GM18861 (cell line): ENCODE data around the gene SGPP2.

Source experiments
- ATAC-seq: cut with Tn5 transposase; IDR thresholded peaks from one replicate; pipeline ENCODE4 v1.9.1; 2021; ENCODE audit not compliant: unreplicated experiment

The SGPP2 gene

DNA sequence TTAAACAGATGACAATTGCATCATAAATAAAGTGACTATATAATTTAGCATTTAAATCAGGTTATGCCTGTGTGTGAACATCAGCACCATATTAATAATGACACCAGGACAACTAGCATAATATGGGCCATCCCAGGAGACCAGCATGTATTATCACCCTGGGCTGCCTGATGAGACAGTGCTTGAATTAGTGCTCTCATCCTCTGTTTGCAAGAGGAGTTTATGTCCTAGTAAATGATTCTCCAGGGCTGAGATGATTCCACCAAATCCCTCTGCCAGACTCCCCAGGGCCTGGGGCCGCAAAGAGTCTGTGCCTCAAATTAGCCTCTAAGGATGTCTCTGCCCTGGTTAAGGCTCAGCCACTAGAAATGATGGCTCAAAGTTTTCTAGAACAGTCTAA is 97.7 kb downstream of the SGPP2 start:
- no peak for ATAC-seq

DNA sequence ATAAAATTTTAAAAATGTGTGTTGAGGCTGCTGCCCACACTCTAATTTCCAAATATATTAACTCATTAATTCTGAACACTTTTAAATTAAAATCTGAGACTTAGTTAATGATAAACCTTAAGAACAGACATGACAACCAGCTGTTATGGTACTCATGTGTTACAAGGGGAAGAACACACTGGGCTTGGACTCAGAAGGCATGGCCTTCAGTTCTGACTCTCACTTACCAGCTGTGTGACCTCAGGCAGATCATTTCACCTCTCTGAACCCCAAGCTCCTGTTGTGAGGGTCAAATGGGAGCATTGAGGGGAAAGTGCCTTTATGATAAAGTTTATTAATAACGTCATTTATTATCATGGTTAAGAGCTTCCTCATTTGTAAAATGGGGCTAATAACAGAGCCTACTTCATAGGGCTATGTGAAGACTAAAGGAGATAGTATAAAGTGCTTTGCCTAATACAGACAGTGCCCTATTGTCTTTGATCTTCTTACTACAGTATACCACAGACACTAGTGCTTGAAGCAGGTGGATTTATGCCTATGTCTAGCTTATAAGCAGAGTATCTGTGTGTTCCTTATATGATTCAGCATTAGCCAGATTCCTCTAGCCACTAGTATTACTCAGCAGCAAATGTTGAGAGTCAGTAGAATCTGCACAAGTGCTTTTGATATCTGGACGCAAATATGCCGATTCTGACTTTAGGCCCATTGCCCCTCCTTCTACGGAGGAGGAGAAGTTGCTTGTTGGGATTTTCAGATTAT is 99.6 kb downstream of the SGPP2 start:
- peak; percentile 64 for ATAC-seq

DNA sequence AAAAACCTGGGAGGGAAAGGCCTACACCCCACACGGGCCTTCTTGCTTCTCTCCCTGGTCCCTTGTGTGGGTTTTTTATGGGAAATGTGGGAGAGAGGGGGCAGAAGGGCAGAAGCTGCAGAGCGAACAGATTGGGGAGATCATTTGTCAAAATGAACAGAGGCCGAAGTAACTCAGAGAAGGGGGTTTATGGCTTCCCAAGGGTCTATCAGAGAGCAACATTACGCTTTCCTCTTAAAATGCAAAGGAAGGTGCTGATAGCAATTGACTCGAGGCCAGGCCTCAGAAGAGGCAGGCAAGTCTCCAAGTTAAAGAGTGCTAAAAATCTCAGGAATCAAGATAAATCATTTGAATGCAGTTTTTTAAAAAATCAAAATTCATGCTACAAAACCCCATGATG is 101.5 kb downstream of the SGPP2 start:
- no peak for ATAC-seq

DNA sequence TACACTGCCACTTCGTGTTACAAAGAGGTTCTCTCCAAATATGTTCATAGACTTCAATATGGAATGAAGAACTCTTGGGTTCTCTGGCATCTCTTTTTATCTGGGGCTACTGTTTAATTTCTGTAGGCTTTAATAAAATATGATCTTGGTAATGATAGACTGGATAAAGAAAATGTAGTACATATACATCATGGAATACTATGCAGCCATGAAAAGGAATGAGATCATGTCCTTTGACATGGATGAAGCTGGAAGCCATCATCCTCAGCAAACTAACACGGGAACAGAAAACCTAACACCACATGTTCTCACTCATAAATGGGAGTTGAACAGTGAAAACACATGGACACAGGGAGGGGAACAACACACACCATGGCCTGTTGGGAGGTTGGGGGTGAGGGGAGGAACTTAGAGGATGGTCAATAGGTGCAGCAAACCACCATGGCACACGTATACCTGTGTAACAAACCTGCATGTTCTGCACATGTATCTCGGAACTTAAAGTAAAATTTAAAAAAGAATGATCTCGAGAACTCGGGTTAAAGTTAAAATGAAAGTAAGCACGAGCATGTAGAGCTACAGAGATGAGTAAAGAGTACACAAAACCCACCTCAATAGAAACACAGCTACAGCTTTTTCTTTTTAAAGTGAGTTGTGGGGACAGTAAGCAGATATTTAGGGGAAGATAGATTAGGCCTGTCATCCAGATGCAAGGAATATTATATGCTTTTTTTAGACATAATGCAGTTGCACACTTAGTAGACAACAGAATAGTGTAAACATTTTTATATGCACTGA is 102.3 kb downstream of the SGPP2 start:
- ATAC-seq = no peak

DNA sequence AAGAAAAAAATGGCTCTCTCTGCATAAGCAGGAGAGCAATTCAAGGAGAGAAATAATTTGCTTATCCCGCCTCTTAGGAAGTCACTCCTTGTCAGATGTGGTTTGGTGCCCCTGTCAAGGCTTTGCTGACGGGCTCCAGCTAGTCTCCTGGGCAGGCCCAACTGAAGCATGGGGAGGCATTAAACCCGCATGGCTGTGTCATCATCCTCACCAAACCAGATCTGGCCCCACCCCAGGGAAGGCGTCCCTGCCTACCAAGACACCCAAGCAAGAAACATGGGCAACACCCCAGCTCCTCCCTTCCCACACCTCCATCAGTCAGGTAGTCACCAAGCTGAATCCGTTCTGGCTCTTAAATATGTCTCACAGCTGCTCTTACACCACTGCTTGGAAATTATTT is 108.0 kb downstream of the SGPP2 start:
- no peak for ATAC-seq

DNA sequence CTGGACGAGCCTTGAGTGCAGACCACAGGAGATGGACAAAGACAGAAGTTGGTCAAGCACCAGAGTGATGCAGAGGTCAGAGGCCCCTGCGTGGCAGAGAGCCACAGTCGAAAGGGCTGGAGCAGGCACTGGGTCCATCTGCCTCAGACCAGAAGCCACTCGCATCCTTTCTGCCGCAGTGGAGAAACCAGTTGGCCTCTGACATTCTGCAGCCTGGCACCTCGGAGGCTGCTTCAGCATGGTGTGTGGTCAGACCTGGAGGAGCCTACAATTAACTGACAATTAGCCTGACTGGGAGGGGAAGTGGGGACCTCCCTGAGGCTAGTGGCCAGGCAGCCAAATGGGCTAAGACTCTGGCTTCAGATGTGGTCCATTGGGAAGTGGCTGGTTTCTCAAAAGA is 111.1 kb downstream of the SGPP2 start:
- no peak for ATAC-seq

DNA sequence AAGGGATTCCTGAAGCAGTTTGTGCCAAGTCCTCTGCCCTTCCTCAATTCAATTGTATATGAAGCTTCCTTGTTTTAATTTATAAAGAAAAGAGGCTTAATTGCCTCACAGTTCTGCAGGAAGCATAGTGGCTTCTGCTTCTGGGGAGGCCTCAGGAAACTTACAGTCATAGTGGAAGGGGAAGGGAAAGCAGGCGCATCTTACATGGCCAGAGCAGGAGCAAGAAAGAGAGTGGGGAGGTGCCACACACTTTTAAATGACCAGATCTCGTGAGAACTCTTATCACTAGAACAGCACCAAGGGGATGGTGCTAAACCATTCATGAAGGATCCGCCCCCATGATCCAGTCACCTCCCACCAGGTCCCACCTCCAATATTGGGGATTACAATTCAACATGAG is 114.2 kb downstream of the SGPP2 start:
- ATAC-seq = no peak

DNA sequence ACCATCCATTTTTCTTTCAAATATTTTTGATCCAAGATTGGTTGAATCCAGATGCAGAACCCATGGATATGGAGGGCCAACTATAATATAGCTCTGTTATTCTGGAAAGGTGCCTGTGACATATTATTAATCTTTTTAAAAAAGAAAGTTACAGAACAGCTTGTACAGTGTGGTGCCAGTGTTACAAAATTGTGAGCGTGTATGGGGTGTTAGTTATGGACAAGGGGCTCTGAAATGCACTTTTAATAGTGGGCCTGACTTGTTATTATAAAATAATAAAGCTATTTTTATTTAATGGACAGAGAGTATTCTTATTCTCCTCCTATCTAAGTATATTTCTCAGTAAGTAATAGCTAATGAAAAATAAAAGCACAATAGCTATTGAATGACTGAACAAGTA is 120.3 kb downstream of the SGPP2 start:
- no peak for ATAC-seq

DNA sequence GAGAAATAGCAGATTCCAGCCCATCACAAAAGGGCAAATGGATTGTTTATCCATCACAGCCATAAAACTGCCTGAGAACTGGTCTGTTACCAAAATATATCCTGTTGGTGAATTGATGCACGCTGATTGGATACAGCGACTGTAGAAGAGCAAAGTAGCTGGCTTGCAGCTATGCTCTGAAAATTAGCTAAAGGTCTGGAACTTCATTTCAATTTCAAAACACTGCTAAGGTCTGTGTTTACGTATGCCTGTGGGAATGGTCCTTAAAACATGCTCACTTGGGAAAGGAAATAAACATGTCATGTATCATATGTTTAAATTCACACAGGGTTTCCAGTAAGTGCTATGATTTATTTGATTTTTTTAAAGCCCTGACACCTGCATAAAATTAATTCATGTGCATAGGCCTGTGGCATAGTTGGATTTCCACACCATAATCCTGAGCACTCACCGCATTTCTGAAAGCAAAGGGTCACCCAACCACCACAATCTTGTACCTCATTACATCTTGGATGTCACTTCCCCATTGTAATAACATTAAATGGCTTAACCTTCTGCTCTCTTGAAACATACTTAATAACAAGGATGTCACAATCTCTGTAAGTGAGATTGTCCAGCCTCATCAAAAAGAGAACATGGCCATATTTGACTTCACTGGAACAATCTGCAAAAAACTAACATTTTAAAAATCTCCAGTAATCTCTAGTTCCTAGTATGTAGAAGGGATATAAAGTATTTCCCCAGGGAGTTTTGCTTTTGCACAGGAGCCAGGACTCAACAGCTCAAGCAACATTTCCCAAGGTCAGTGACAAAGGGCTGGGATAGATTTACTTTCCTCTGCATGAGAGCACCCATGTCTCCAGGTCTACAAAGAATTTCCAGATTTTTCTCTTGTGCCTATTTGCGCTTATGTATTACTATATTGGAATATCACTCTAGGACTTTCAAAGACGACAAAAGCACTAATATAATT is 121.8 kb downstream of the SGPP2 start:
- no peak for ATAC-seq

DNA sequence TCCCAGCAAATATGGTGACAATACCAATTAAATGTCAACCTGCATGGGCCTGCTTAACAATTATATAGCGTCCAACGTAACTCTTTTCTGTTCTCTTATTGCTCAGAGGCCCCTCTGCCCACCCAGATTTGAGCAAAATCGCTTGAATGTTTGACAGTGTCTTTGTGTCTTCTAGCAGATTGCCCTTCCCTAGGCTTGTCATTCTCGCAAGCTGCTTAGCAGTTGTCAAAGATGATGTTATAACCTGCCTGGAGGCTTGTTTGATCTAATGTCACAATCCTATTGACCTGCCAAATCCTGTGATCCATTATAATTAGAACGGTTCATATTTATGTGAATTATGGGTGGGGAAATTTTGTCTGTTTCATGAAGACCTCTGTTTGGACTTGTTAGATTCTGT is 122.7 kb downstream of the SGPP2 start:
- no peak for ATAC-seq

DNA sequence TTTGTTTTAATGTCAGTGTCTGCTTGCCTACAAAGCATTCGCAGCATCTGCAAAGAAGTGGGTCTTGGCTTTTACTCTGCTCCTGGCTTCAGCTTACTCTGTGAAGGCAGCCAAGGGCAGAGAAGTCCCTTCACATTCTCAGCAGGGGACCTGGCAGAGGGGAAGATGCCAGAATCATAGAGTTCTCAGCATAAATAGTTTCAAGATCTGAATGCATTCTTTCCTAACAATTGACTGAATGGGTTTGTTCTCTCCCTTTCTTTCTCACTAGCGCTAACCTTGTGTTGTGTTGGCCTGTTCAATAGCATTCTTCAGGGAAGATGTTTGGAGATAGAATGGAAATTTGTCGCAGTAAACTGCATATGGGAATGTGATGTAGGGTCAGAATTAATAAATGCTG is 124.6 kb downstream of the SGPP2 start:
- ATAC-seq = no peak

DNA sequence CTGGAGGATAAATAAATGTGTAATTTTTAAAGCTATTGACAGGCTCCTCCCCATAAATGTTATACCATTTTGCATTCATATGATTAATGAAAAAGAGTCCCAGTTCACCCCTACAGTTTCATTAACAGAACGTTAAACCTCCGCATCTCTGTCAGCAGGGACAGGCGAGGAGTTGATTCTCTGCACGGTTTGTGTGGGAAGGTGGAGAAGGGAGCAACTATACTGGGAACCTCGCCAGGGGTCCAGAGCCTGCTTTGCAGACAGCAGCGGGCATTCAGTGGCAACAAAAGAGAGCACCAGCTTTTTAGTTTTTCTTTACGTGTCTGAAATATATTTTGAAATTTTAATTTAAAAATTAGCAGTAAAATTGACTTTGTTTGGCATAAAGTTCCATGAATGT is 130.2 kb downstream of the SGPP2 start:
- no peak for ATAC-seq

DNA sequence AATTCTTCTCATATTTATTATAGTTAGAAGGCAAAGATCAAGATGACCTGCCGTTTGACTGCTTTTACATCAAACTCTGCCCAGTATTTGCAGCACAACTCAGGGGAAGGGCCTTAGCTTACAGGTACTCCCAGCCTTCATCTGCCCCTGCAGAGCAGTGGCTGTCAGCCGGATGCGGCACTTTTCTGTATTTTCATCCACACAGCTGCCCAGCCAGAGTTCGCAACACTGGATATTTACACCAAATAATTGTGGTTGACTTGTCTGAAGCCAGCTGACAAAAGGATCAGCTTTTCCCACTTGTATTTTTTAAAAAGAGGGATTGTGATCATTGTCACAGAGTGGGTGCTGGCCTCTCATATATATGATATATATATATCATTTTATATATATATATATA is 136.8 kb downstream of the SGPP2 start:
- no peak for ATAC-seq

DNA sequence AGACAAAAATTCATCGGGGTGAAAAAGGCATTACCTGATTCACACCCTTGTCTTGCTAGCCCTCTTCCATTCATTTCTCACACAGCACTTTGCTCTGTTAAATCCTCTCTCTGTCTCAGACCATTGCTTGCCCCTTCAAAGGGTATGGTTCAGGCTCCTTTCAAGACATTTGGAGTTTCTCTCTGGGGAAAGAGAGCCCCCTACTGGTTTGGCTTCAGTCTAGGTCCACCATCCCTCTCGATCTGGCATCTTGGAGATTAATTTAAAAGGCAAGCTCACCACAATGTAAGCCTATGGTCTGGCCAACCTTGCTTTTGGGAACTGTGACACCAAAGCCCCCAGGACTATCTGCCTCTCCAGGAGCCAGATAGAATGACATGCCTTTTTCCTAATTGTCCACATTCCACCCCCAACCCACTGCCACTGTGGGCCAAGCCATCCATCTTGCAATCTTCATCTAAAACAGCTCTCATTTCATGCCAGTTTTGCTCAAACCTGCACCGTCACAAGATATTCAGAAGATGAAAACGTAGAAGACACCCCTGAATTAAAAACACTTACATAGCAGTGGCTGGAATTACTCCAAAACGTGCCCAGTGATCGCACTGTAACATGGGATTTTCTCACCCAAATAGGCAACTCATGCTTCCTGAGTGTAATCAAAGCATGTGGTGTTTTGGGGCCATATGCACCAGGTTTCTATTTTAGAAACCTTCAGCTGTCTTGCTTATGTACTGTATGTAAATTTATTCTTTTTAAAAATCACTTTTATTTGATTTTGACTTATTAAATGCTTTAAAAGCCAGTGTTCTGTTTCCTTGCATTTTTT is 137.7 kb downstream of the SGPP2 start:
- ATAC-seq = peak; percentile 70

DNA sequence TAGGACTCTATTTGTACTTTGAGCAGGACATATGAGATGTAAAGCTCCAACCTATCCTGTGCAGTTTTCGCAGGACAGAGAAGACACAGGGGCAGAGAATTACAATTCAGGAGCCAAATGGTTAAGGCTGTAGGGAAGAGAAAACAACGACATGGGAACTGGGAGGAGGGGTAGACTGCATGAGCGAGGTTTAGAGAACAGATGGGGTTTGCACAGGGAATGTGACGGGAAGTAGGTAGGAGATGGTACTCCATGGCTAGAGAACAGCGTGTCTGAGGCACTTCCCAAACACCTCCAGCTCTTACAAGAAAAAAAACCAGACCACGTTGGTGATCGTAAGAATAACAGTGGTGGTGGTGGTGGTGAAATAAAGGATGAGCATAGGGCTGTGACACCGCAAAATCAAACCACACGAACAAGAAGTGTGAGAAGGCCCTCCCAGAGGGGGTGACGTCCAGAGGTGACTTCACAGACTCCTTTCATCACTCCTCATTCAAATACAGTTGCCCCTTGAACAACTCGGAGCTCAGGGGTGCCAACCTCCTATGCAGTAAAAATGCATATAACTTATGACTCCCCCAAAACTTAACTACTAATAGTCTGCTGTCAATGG is 138.9 kb downstream of the SGPP2 start:
- no peak for ATAC-seq

DNA sequence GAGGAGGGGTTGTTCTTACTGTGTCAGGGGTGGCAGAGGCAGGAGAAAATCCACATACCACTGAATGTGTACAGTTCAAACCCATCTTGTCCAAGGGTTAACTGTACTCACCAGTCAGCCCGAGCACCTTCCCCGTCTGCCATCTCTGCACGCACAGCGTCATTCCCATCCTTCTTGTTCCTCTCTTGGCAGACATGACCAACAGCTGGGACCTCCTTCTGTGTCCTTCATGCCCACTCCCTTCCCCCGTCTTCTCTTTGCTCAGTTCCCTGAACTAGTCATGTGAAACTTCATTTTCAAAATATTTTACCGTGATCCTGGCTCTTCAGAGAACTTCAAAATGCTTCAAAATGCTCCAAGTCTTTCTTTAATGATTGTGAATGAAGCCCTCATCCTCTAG is 139.6 kb downstream of the SGPP2 start:
- ATAC-seq = no peak

DNA sequence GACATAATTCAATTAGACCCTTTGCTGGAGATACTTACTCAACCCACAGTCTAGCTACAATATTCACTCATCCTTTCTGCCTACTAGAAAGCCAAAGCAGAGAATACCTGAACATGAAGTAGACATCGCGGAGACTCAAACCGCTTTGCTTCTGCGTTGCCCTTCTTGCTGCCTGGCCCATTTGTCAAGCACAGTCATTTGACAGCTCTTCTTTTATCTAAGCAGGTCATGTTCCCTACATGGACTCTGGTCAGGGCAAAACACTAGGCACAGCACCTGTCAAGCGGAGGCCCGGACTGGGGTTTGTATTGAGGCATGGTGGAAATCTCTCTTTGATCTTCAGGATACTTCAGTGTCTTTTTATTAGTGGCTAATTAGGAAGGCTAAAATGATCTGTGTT is 141.9 kb downstream of the SGPP2 start:
- no peak for ATAC-seq

DNA sequence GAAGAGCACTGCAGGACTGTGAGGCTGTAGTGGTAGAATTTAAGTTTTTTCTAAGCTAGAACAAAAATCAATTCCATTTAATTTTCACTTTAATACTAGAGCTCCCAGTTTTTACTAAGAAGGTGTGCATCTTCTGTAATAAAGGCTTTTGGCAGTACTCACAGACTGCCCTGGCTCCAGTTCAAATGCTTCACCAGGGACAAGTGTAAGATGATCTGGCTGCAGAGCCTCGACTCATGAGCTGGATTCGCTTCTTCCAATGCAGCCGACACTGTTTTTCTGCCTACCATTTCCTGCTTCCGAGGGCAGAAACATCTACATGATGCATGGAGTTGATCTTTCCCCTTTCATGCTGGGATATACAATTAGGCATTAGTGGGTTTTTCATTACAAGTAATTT is 144.5 kb downstream of the SGPP2 start:
- no peak for ATAC-seq

DNA sequence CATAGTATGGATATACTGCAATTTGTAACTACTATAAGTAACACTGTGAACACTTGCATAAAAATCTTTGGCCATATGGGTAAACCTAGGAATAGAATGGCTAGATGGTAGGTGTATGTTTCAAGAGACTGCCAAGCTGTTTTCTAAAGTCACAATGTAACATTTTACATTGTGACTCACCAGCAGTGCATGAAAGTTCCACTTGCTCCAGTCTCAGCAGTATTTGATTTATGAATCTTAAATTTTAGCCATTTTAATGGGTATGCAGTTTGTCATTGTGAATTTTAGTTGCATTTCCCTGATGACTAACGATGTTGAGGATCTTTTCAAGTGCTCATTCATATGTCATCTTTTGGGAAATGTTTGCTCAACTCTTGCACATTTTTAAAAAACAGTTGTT is 145.5 kb downstream of the SGPP2 start:
- ATAC-seq = no peak

DNA sequence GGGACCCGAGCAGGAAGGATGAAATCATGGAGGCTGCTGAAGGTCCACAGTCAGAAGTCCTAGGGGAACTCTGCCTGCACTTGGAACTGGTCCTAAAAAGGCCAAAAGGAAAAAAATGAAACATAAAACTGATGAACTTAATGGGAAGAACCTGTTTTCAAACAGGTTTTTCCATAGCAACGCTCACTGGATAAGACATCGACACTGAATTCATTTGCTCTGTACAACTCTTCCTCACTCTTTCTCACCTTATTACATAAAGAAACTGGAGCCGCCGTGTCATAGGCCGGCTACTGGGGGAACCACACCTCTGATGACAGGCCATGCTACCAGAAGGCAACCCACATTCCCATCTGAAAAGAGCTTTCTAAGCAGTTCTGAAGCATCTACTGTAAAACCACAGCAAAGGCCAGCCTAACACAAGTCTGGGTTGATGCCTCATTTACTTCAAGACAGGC is 147.9 kb downstream of the SGPP2 start:
- ATAC-seq = no peak
